GM13977 (cell line): ENCODE data around the gene KBTBD8.

Source experiments
- DNase-seq: peaks from one replicate; pipeline ENCODE4 v3.0.0; 2012; ENCODE audit warnings: low spot score
- in situ Hi-C: fragments of 300-500 bp; cut with MboI; formaldehyde crosslinking; loops from one replicate; pipeline ENCODE4 v1.12.0; 2022; ENCODE audit warnings: low sequenced_read_pairs, low pct_unique_long_range_greater_than_20kb, mixed read lengths, inconsistent platforms; ENCODE audit not compliant: unreplicated experiment
- TF ChIP-seq, protein P1 (sequence below): IDR thresholded peaks from 2 replicates; pipeline ENCODE4 v1.5.1; 2012; ENCODE audit warnings: mild to moderate bottlenecking, control low read depth; ENCODE audit not compliant: insufficient read depth; ENCODE audit errors: extremely low read depth, missing control alignments

The KBTBD8 gene

GRCh38 chr3:67044295-67044694 is 46.2 kb downstream of the KBTBD8 start:
- no peak for DNase-seq
- TF ChIP-seq, protein P1, sequence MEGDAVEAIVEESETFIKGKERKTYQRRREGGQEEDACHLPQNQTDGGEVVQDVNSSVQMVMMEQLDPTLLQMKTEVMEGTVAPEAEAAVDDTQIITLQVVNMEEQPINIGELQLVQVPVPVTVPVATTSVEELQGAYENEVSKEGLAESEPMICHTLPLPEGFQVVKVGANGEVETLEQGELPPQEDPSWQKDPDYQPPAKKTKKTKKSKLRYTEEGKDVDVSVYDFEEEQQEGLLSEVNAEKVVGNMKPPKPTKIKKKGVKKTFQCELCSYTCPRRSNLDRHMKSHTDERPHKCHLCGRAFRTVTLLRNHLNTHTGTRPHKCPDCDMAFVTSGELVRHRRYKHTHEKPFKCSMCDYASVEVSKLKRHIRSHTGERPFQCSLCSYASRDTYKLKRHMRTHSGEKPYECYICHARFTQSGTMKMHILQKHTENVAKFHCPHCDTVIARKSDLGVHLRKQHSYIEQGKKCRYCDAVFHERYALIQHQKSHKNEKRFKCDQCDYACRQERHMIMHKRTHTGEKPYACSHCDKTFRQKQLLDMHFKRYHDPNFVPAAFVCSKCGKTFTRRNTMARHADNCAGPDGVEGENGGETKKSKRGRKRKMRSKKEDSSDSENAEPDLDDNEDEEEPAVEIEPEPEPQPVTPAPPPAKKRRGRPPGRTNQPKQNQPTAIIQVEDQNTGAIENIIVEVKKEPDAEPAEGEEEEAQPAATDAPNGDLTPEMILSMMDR: no peak
- in situ Hi-C loops: no loop called here

DNA sequence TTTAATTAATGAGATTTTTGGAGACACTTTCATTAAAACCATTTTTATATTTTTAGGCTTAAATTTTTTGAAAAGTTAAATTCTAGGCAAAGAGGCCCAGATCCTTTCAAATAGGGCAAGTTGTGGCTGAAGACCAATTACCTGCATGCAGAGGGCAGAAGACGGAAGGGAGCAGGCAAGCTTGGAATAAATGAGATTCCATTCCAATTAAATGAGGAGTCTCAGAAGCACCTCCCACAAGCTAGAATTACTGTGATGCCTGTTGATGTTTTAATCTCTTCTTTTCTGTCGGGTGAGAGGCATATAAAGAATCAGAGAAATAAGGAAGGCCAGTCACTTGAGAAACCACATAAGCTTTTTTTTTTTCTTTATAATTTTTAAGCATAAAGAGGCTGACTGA is 46.8 kb downstream of the KBTBD8 start:
- TF ChIP-seq, protein P1: no peak
- DNase-seq: no peak
- in situ Hi-C loops: no loop called here

DNA sequence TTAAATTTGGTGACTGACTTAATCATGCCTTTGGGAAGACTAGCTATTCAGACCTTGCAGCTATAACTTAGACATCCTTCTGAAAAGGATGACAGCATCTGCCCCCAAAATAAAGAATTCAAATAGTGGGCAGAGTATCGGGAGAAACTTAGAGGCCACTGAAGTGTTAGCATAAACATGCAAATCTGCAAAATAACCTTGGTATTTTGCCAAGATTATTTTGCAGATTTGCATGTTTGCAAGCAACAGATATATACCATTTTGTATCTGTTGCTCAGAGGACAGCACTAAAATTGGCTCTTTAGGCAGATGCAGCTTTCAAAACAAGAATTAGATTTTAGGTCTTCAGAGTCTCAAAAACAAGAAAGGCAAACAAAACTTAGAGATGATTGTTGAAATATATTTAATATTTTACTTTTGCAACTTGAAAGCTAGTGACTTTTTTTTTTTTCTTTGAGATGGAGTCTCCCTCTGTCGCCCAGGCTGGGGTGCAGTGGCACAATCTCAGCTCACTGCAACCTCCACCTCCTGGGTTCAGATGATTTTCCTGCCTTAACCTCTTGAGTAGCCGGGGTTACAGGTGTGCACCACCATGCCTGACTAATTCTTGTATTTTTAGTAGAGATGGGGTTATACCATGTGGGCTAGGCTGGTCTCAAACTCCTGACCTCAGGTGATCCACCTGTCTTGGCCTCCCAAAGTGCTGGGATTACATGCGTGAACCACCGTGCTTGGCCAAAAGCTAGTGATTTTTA is 47.8 kb downstream of the KBTBD8 start:
- no peak for DNase-seq
- TF ChIP-seq, protein P1: no peak
- in situ Hi-C loops: no loop called here

DNA sequence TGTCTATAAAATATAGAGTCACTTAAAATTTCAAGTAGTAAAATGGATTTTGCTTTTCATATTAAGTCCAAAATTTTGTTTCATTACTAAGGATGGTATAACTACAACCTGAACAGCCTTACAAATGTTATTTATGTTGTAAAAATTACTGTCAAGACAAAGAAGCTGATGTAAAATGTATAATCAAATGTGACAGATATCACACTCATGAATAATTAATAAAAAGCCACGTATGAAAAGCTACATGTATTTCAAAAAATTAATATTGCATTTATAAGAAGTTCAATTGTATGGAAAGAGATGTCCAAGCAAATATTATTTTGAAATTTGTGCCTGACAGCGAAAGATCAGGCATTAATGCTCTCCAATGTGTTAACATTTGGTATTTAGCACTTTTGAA is 48.9 kb downstream of the KBTBD8 start:
- TF ChIP-seq, protein P1: no peak
- DNase-seq: no peak
- in situ Hi-C loops: no loop called here

- TF ChIP-seq, protein P1: no peak
- in situ Hi-C loops: no loop called here
- peak; percentile 17 for DNase-seq
These were observed 50.1 kb downstream of the KBTBD8 start for GRCh38 chr3:67048067-67048714.

DNA sequence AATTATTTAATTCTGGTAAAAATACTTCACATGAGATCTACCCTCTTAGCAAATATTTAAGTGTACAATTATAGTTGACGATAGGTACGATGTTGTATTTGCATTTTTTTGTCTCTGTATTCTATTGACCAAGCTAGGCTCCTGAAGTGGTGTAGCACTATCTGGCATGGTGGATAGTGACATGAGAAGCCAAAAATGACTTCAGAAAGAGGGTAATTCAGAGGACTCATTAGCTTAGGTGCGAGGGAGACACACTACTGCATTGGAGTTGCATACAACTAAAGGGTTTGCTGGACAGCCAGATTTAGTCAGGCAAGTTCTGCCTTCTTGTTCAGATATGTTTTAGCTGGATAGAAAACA is 50.6 kb downstream of the KBTBD8 start:
- in situ Hi-C loops: no loop called here
- TF ChIP-seq, protein P1: no peak
- DNase-seq: peak; percentile 15
